ENCODE data around the gene KDM4D. TPM values are rescaled to one million over a fixed set of nuclear protein-coding genes. Genes with fewer than 3 reads are reported as not detected.

KDM4D gene
- total RNA-seq (2022; extraction: Qiagen RNA extraction; ENCODE audit: low read depth), result 0.38 to 0.53 TPM (median 0.39 TPM) in 5 replicates

DNA sequence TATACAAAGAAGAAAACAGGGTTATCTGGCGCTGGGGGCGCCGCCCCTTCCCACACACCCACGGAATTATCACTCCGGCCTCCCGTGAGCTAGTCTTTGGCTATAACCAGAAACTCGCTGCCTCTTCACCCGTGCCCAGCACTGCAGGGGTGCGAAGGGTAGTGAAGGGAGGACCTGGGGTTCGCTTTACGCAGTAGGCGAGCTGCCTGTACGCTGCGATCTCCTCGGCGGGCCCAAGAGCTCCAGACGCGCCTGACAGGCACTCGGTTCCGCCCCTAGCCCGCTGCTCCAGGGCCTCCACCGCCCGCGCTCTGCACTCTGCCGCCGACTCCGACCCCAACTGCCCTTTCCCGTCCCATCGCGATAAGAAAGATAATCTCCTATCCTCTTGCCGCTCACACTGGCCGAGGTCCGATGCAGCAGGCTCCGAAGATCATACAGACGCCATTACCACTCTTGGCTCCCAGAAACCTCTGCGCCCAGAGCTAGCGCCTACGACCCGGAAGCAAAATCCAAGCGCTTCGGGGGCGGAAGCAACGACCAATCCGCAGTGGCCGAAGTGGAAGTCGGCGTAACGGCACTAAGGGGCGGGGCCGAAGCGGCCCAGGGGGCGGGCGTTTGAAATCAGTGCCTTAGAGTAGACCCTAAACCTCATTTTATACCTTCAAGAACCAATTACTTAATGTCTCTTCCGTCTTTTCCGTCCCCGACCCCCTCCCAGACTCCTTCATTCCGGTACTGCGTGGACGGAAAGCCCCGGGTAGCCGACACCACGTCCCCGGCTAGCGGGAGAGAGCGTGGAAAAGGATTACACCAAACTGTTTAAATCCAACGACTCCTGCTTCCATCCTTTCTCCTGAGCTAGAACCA, at the start of gene KDM4D, which contains the start of gene CWC15:
Gene KDM4D (plus strand): TSS at position 611 of the 870 bp plus-strand sequence. CDS start 23,664 bp downstream, outside the sequence.
Gene CWC15 (minus strand): TSS at position 458 of the 870 bp plus-strand sequence. CDS start 1,371 bp downstream, outside the sequence.

DNA sequence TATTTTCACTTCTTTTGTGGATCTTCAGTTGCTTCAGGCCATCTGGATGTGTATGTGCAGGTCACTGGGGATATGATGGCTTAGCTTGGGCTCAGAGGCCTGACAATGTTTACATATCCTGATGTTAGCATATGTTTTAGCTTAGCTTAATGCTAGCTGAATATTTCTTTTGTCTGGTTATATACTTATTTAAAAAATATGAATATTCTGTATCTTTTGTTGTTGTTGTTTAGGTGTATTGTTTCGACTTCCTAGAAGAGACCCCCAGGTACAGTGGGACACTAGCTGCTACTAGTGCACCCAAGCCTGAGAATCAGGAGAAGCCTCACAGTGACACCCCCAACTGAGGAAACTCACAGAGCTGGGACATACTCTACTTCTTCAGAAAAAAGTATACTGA, 51.4 kb downstream of the KDM4D start, which contains the start of gene KDM4E:
Gene KDM4E (plus strand): TSS at position 301 of the 400 bp plus-strand sequence. CDS start 300 bp downstream, outside the sequence.

Other genes starting within 250 kb of the KDM4D start
- gene AMOTL1, start 205.4 kb upstream of the KDM4D start, total RNA-seq (2022; extraction: Qiagen RNA extraction; ENCODE audit: low read depth), result 5.4 to 8.7 TPM (median 7.9 TPM) in 5 replicates
- gene CWC15, start 153 bp upstream of the KDM4D start, total RNA-seq (2022; extraction: Qiagen RNA extraction; ENCODE audit: low read depth), result 28.0 to 40.1 TPM (median 28.6 TPM) in 5 replicates
- gene KDM4E, start 51.5 kb downstream of the KDM4D start, total RNA-seq (2022; extraction: Qiagen RNA extraction; ENCODE audit: low read depth), result not detected in 5 replicates
- gene KDM4F, start 75.7 kb downstream of the KDM4D start, total RNA-seq (2022; extraction: Qiagen RNA extraction; ENCODE audit: low read depth), result not detected in 5 replicates
- 13.7 to 18.7 TPM (median 18.5 TPM) in 5 replicates for gene SRSF8, start 93.2 kb downstream of the KDM4D start, total RNA-seq (2022; extraction: Qiagen RNA extraction; ENCODE audit: low read depth)
- gene ENDOD1, start 116.1 kb downstream of the KDM4D start, total RNA-seq (2022; extraction: Qiagen RNA extraction; ENCODE audit: low read depth), result 10.9 to 15.8 TPM (median 15.0 TPM) in 5 replicates

All from A549 treated with ZK216348 at 1 μM for 4 hours (cell line).